Measurements from ENCODE around the gene FRMD4B. TPM values are rescaled to one million over a fixed set of nuclear protein-coding genes. Genes with fewer than 3 reads are reported as not detected.

The FRMD4B gene
- total RNA-seq, 2 donors from 2014 or later, result 27.1 to 38.3 TPM

- Mint-ChIP-seq H3K9me3 (no peaks in the 10 kb centered on the region), H3K27me3 (no peaks in the 10 kb centered on the region), H3K36me3 (peaks cover 34% of the 10 kb centered on the region), H3K27ac (peak overlapping the region; percentile 96), H3K4me3 (peak overlapping the region; percentile 39), H3K4me1 (ENCODE audit: low read depth in 2 of 2) (peaks cover 45 to 48% of the 10 kb centered on the region in 2 donors)
- DNase-seq (ENCODE audit: low spot score), result no peak
- ATAC-seq, result no peak
Observed at GRCh38 chr3:69197455-69197854, 188.4 kb downstream of the FRMD4B start.

- H3K36me3 Mint-ChIP-seq, result peaks cover 34% of the 10 kb centered on the region
- peak overlapping the region; percentile 96 for H3K27ac Mint-ChIP-seq
- no peaks in the 10 kb centered on the region for H3K27me3 Mint-ChIP-seq
- ATAC-seq (no peak), DNase-seq (ENCODE audit: low spot score) (no peak)
- peaks cover 42 to 44% of the 10 kb centered on the region in 2 donors for H3K4me1 Mint-ChIP-seq (ENCODE audit: low read depth in 2 of 2)
- no peaks in the 10 kb centered on the region for H3K9me3 Mint-ChIP-seq
- peak overlapping the region; percentile 39 for H3K4me3 Mint-ChIP-seq
Observed at GRCh38 chr3:69196876-69197275, 189.0 kb downstream of the FRMD4B start.

GRCh38 chr3:69194431-69195165 lies 191.3 kb downstream of the FRMD4B start:
- no peaks in the 10 kb centered on the region for H3K9me3 Mint-ChIP-seq
- H3K4me1 Mint-ChIP-seq (ENCODE audit: low read depth in 2 of 2), result peaks cover 29 to 34% of the 10 kb centered on the region in 2 donors
- H3K4me3 Mint-ChIP-seq, result no peak overlapping the region
- DNase-seq (ENCODE audit: low spot score), result no peak
- H3K27me3 Mint-ChIP-seq, result no peaks in the 10 kb centered on the region
- H3K27ac Mint-ChIP-seq, result peak overlapping the region in 1 of 2 donors; percentile 28
- no peak for ATAC-seq
- peaks cover 34% of the 10 kb centered on the region for H3K36me3 Mint-ChIP-seq

DNA sequence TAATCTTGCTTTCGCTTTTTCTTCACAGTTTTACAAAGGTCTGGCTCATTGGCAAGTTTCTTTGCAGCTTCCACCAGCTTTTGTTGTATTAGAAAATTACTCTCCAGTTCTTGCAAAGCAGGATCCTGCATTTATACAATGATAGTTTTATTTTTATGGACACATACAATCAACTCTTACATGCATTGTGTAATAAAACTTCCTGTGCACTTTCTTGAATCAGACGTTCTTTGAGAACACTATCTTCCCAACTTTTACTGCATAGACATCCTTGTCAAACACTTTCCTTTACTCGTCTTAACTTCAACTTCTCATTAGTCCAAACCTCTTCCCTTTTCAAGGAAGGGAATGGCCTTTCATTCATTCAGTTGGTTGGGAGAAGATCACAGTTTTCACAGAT lies 192.1 kb downstream of the FRMD4B start:
- H3K36me3 Mint-ChIP-seq, result peaks cover 34% of the 10 kb centered on the region
- peaks cover 26 to 29% of the 10 kb centered on the region in 2 donors for H3K4me1 Mint-ChIP-seq (ENCODE audit: low read depth in 2 of 2)
- no peak for ATAC-seq

DNA sequence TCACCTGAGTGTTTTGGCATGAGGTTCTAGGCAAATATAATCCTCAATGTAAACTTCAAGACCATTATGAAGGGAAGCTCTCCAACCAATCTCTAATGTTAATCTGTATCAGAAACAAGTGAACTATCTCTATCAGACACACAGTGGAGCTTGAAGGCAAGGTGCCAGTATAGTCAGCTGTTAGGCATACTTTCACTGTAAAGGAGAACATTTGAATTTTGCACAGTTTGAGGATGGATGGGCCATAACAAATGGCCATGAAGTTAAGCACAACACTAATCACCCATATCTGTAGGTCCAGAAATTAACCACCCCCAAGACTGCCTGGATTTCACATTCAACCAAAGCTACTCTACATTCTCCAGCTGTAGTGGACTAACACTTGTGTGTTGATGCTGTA lies 194.4 kb downstream of the FRMD4B start:
- Mint-ChIP-seq H3K27ac (peak overlapping the region in 1 of 2 donors; percentile 27), H3K4me3 (no peak overlapping the region), H3K9me3 (no peaks in the 10 kb centered on the region), H3K36me3 (peaks cover 27% of the 10 kb centered on the region), H3K4me1 (ENCODE audit: low read depth in 2 of 2) (peaks cover 9 to 10% of the 10 kb centered on the region in 2 donors), H3K27me3 (no peaks in the 10 kb centered on the region)
- DNase-seq (ENCODE audit: low spot score) (no peak), ATAC-seq (no peak)

More for the DNA sequence above, 192.1 kb downstream of the FRMD4B start:
- Mint-ChIP-seq H3K27me3 (no peaks in the 10 kb centered on the region), H3K4me3 (peak overlapping the region; percentile 8), H3K27ac (no peak overlapping the region), H3K9me3 (no peaks in the 10 kb centered on the region)
- no peak for DNase-seq (ENCODE audit: low spot score)

DNA sequence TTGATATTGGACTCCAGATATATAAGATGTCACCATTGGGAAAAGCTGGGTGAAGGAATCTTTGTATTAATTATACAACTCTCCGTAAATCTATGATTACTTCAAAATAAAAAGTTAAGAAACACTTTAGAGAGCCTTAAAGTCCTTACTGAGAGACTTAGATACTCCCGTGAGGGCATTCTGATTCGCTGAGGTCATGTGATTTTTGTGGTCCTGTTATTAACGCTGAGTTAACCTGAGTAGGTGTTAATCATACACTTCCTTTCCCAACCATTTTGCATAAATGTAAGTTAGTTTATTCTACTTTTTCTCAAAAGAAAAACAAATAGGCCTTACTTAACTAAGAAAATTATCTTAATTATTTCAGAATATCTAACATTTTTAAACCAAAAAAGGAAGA lies 196.4 kb downstream of the FRMD4B start:
- Mint-ChIP-seq H3K27me3 (no peaks in the 10 kb centered on the region), H3K36me3 (peaks cover 17% of the 10 kb centered on the region), H3K9me3 (no peaks in the 10 kb centered on the region), H3K27ac (no peak overlapping the region), H3K4me1 (ENCODE audit: low read depth in 2 of 2) (peaks cover 7 to 9% of the 10 kb centered on the region in 2 donors), H3K4me3 (no peak overlapping the region)
- DNase-seq (ENCODE audit: low spot score) (no peak), ATAC-seq (no peak)

- no peaks in the 10 kb centered on the region for H3K9me3 Mint-ChIP-seq
- H3K27ac Mint-ChIP-seq, result no peak overlapping the region
- DNase-seq (ENCODE audit: low spot score), result no peak
- no peak for ATAC-seq
- peaks cover 6 to 9% of the 10 kb centered on the region in 2 donors for H3K4me1 Mint-ChIP-seq (ENCODE audit: low read depth in 2 of 2)
- no peaks in the 10 kb centered on the region for H3K27me3 Mint-ChIP-seq
- H3K36me3 Mint-ChIP-seq, result peaks cover 17% of the 10 kb centered on the region
- H3K4me3 Mint-ChIP-seq, result no peak overlapping the region
Observed at GRCh38 chr3:69186575-69187093, 199.3 kb downstream of the FRMD4B start.

DNA sequence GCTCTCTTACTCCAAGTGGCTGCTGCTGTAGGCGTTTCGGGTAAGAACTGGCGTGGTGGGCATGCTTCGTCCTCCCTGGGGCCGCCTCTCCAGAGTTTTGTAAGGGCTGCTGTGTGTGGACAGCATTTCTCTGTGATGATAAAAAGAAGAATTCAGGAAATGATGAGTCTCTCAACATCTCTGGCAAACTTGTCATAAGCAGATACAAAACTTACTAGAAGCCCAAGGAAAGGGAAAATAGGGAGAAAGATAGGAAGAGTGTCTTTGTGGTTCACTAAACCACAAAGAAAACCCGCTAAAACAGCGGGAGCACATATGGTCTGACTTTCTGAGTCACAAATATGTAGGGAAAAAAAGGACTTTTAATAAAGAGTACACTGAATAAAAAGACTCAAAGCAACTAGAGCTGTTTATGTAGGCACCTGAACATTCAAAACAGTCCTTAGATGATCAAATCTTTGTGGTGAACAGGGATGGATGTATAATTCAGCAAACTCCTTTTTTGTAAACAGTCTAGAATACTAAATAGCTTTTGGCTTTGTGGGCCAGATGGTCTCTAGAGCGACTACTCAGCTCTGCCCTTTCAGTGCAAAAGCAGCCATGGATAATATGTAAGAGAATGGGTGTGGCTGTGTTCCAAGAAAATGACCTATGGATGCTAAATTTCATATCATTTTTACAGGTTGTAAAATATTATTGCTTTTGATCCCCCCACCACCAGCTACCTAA lies 203.1 kb downstream of the FRMD4B start:
- H3K4me1 Mint-ChIP-seq (ENCODE audit: low read depth in 2 of 2), result peaks cover 10 to 30% of the 10 kb centered on the region in 2 donors
- peak overlapping the region; percentile 20 to 72 for H3K27ac Mint-ChIP-seq
- no peaks in the 10 kb centered on the region for H3K9me3 Mint-ChIP-seq
- DNase-seq (ENCODE audit: low spot score) (no peak), ATAC-seq (no peak)
- H3K4me3 Mint-ChIP-seq, result no peak overlapping the region
- H3K27me3 Mint-ChIP-seq, result no peaks in the 10 kb centered on the region
- H3K36me3 Mint-ChIP-seq, result peaks cover 45% of the 10 kb centered on the region

- Mint-ChIP-seq H3K9me3 (no peaks in the 10 kb centered on the region), H3K4me1 (ENCODE audit: low read depth in 2 of 2) (peaks cover 12 to 36% of the 10 kb centered on the region in 2 donors), H3K4me3 (no peak overlapping the region), H3K27me3 (no peaks in the 10 kb centered on the region), H3K36me3 (peaks cover 45% of the 10 kb centered on the region), H3K27ac (peak overlapping the region in 1 of 2 donors; percentile 72)
- ATAC-seq (no peak), DNase-seq (ENCODE audit: low spot score) (no peak)
Observed at GRCh38 chr3:69181592-69182211, 204.2 kb downstream of the FRMD4B start.

- no peak overlapping the region for H3K4me3 Mint-ChIP-seq
- no peak overlapping the region for H3K27ac Mint-ChIP-seq
- DNase-seq (ENCODE audit: low spot score) (no peak), ATAC-seq (no peak)
- H3K4me1 Mint-ChIP-seq (ENCODE audit: low read depth in 2 of 2), result peaks cover 12 to 36% of the 10 kb centered on the region in 2 donors
- H3K9me3 Mint-ChIP-seq, result no peaks in the 10 kb centered on the region
- H3K27me3 Mint-ChIP-seq, result no peaks in the 10 kb centered on the region
- peaks cover 50% of the 10 kb centered on the region for H3K36me3 Mint-ChIP-seq
Observed at GRCh38 chr3:69180869-69181591, 204.9 kb downstream of the FRMD4B start.

- DNase-seq (ENCODE audit: low spot score) (no peak), ATAC-seq (no peak)
- no peaks in the 10 kb centered on the region for H3K27me3 Mint-ChIP-seq
- peaks cover 57% of the 10 kb centered on the region for H3K36me3 Mint-ChIP-seq
- peak overlapping the region; percentile 26 to 43 for H3K27ac Mint-ChIP-seq
- H3K9me3 Mint-ChIP-seq, result no peaks in the 10 kb centered on the region
- no peak overlapping the region for H3K4me3 Mint-ChIP-seq
- peaks cover 12 to 41% of the 10 kb centered on the region in 2 donors for H3K4me1 Mint-ChIP-seq (ENCODE audit: low read depth in 2 of 2)
Observed at GRCh38 chr3:69179740-69180372, 206.0 kb downstream of the FRMD4B start.

GRCh38 chr3:69178838-69179739 lies 206.8 kb downstream of the FRMD4B start:
- Mint-ChIP-seq H3K27me3 (no peaks in the 10 kb centered on the region), H3K36me3 (peaks cover 57% of the 10 kb centered on the region), H3K4me1 (ENCODE audit: low read depth in 2 of 2) (peaks cover 12 to 41% of the 10 kb centered on the region in 2 donors), H3K9me3 (no peaks in the 10 kb centered on the region), H3K27ac (peak overlapping the region; percentile 26 to 43), H3K4me3 (no peak overlapping the region)
- ATAC-seq (no peak), DNase-seq (ENCODE audit: low spot score) (no peak)
